ENCODE results near the gene HAPLN3.

Gene HAPLN3

DNA sequence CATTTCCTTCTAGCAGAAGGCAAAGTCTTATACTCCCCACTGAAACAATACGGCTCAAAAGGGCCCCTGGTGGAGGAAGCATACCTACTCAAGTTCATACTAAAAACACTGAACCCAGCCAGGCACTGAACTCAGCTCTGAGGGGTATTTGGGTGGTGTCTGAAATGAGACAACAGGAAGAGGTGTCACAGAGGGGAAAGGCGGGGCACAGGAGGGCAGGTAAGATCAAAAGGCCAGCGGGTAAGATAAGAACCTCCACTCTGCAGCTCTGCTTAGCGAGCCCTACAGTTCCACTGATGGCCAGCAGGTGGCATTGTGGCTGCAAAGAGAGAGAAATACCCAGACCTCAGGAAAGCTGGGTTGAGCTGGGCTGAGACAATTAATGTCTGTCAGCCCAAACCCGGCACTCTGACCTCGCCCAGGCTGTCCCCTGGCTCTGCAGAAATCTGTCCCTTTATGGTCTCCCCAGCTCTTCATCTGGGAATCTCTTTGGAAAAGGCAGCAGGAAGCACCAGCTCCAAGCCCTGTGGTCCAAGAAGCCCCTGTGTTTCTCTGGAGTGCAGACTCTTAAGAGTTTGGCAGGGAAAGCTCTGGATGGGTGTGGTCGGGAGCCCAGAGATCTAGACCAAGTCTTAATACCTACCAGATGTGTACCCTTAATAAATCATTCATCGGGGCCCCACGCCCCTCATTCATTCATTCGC is 9.4 kb upstream of the HAPLN3 start:
- Mint-ChIP-seq H3K4me3 (no peak overlapping the region), H3K27ac (peak overlapping the region; percentile 45), H3K4me1 (peaks cover 17% of the 10 kb centered on the region), H3K36me3 (peaks cover 7% of the 10 kb centered on the region), H3K9me3 (no peaks in the 10 kb centered on the region)
- peak; percentile 82 to 94 for DNase-seq (ENCODE audit: low spot score in 2 of 2)
- peak; percentile 94 for ATAC-seq

DNA sequence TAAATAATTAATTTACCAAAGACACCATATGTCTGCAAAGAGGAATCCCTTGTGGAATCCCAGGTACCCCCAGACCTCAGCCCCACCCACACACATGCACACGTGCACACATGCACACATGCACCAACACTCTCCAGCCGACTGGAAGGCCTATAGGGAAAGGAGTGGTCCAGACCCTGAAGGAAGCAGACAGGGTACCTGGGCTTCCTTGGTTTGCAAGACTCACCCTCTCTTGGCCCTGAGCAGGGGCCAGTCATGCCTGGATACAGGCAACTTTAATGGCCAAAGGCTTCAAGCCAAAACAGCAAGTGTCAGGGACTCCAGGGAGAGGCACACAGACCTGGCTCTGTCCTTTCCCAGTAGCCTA is 8.9 kb upstream of the HAPLN3 start:
- Mint-ChIP-seq H3K4me1 (peaks cover 17% of the 10 kb centered on the region), H3K4me3 (no peak overlapping the region), H3K9me3 (no peaks in the 10 kb centered on the region), H3K36me3 (peaks cover 7% of the 10 kb centered on the region), H3K27ac (no peak overlapping the region)
- DNase-seq (ENCODE audit: low spot score in 2 of 2) (no peak), ATAC-seq (peak; percentile 3)

DNA sequence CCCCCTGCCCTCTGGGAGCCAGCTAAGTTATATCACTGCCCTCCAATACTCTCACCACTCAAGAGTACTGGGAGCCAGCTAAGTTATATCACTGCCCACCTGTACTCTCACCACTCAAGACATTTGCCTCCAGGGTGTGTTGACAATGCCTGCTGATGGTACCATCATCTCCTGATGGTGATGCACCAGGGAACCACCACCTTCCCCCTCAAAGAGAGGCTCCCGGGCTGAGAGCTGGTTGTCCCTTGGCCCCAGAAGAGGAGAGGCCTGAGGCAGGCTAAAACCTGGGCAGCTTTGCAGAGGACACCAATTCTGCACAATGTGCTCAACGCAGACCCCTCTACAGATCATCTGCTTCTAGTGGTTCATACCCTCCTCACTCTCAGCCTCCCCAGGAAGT is 7.5 kb upstream of the HAPLN3 start:
- Mint-ChIP-seq H3K4me3 (no peak overlapping the region), H3K36me3 (peaks cover 7% of the 10 kb centered on the region), H3K27ac (peak overlapping the region; percentile 33), H3K9me3 (no peaks in the 10 kb centered on the region), H3K4me1 (peaks cover 18% of the 10 kb centered on the region)
- no peak for DNase-seq (ENCODE audit: low spot score in 2 of 2)
- ATAC-seq, result no peak

DNA sequence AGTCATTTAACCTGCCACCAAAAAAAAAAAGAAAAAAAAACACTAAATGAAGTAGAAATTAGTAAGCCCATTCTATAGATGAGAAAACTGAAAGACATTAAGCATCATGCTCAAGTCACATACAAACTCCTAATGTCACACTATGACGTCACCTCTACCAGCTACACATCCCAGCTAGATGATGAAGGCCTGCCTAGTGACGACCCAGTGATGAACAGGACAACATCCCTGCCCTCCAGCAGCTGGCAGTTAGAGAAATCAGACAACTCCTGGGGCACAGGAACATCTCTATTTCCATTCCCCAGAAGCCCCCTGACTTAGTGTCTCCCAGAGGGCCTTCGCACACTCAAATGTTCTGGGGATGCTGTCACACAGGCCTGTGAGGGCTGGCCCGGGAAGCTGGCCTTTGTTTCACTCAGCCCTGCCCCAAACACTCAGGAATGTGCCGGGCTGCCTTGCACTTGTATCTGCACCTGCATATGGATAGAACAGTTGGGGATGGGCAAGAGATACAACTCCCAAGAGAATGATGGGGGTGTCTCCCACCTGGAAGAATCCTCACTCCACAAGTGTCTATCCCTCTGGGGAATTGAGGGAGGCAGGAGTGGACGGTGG is 7.0 kb upstream of the HAPLN3 start:
- H3K27ac Mint-ChIP-seq, result peak overlapping the region; percentile 33
- no peak for ATAC-seq
- no peak overlapping the region for H3K4me3 Mint-ChIP-seq
- peaks cover 23% of the 10 kb centered on the region for H3K4me1 Mint-ChIP-seq
- peaks cover 7% of the 10 kb centered on the region for H3K36me3 Mint-ChIP-seq
- no peaks in the 10 kb centered on the region for H3K9me3 Mint-ChIP-seq
- no peak for DNase-seq (ENCODE audit: low spot score in 2 of 2)

DNA sequence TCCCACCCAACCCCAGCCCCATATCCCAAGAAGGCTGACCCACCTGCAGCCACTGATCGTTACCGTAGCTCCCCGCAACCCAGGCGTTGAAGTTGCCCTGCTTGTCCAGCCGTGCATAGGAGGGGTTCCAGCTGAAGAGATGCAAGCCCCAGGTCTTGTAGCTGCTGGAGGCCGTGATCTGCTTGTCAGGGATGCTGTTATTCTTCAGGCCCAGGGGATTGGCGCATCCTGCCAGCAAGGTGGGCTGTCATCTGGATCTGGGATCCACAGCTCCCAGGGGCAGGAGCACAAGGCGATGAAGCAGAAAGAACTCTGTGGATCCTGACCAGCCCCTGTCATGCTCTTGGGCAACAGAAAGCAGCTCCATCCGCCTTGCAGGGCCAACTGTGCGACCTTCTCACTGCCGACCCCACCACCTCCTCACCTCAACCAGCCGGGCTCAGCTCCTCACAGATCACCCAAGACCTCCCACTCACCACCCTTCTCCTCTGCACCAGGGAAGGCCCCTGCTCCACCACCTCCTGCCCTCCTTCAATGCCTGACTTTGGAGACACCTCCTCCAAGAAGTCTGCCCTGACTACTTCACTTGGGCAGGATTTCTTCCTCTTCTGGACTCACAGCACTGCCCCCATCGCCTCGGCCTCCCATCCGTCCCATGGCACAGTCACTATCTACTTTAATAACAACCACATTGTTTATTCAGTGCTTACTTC is 6.3 kb upstream of the HAPLN3 start:
- H3K9me3 Mint-ChIP-seq, result no peaks in the 10 kb centered on the region
- H3K27ac Mint-ChIP-seq, result peak overlapping the region; percentile 33
- DNase-seq (ENCODE audit: low spot score in 2 of 2), result no peak
- H3K4me3 Mint-ChIP-seq, result no peak overlapping the region
- no peak for ATAC-seq
- H3K4me1 Mint-ChIP-seq, result peaks cover 30% of the 10 kb centered on the region
- H3K36me3 Mint-ChIP-seq, result peaks cover 7% of the 10 kb centered on the region

DNA sequence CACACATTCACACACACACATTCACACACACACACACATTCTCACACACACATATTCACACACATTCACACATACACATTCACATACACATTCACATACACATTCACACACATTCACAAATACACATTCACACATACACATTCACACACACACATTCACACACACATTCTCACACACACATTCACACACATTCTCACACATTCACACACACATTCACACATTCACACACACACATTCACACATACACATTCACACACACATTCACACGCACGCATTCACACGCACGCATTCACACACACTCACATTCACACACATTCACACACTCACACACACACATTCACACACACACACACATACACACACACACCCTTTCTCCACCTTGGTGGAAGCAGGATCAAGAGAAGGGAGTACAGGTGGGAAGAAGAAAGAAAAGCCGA is 5.7 kb upstream of the HAPLN3 start:
- Mint-ChIP-seq H3K36me3 (peaks cover 7% of the 10 kb centered on the region), H3K4me3 (no peak overlapping the region), H3K9me3 (no peaks in the 10 kb centered on the region), H3K27ac (no peak overlapping the region), H3K4me1 (peaks cover 33% of the 10 kb centered on the region)
- no peak for ATAC-seq
- DNase-seq (ENCODE audit: low spot score in 2 of 2), result no peak

DNA sequence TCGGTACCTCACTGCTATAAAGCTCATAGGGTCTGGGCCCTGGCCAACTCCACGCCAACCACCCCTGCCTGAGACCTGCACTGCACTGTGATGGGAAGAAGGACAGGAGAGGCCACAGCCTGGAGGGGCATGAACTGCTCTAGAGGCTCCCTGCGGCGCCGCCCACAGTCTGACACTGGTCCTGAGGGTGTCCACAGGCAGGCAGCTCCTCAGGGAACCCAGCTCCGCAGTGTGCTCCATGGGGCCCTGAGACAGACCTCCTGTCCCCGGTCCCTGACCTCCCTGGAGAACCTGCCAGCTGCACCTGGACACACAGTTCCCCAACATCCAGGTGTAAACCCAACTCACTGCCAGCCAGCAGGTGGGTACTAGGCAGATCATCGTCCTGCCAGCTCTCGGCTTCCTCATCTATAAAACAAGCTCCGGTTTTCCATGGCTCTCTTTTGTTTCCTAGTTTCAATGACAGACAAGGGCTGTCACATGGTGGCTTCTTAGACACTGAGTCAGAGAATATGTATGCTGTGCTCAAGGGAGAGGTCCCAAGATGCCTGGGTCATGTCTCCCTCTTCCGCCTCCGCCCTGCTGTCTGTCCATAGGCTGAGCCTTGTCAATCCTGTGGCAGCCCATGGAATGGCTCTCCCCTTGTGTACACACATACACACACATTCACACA is 5.1 kb upstream of the HAPLN3 start:
- no peaks in the 10 kb centered on the region for H3K9me3 Mint-ChIP-seq
- H3K36me3 Mint-ChIP-seq, result peaks cover 11% of the 10 kb centered on the region
- H3K27ac Mint-ChIP-seq, result no peak overlapping the region
- DNase-seq (ENCODE audit: low spot score in 2 of 2) (no peak), ATAC-seq (no peak)
- peaks cover 37% of the 10 kb centered on the region for H3K4me1 Mint-ChIP-seq
- H3K4me3 Mint-ChIP-seq, result no peak overlapping the region

DNA sequence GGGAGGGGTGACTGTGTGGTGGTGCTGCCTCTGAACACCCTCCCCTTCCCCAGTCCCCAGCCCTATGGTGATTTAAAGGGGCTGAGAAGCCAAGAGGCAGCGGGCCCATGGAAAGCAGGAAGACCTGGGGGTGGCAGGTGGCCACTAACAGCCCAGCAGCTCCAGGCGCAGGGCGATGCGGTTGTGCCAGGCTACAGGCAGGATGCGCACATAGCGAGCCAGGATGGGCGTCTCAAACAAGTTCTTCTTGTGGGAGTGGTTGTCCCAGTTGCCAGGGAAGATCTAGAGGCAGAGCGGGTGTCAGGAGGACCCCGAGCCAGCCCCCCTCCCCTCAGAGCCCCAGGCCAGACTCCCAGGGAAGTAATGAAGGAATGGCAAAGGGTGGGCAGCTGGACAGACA is 3.9 kb upstream of the HAPLN3 start:
- Mint-ChIP-seq H3K4me1 (peaks cover 31% of the 10 kb centered on the region), H3K36me3 (peaks cover 13% of the 10 kb centered on the region), H3K27ac (no peak overlapping the region), H3K9me3 (no peaks in the 10 kb centered on the region), H3K4me3 (no peak overlapping the region)
- DNase-seq (ENCODE audit: low spot score in 2 of 2) (no peak), ATAC-seq (no peak)

DNA sequence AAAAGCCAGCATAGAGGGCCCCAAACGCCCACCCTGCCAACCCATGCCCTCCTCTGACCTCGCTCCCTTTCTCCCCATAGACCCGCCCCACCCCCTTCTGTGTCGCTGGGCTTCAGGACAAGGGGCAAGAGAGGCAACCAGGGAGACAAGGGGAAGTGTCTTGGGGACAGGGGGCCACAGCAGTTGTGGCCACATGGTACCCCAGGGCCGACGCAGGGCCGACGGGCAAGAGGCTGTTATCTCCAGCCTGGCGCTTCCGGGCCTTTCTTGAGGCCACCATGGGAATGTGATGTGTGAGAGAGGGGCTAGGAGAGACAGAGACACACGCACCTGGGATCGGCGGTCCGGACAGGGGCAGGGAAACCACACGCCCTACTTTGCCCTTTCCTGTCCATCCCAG is 3.4 kb upstream of the HAPLN3 start:
- Mint-ChIP-seq H3K36me3 (peaks cover 13% of the 10 kb centered on the region), H3K27ac (no peak overlapping the region), H3K4me3 (no peak overlapping the region), H3K4me1 (peaks cover 28% of the 10 kb centered on the region), H3K9me3 (no peaks in the 10 kb centered on the region)
- ATAC-seq (no peak), DNase-seq (ENCODE audit: low spot score in 2 of 2) (no peak)

DNA sequence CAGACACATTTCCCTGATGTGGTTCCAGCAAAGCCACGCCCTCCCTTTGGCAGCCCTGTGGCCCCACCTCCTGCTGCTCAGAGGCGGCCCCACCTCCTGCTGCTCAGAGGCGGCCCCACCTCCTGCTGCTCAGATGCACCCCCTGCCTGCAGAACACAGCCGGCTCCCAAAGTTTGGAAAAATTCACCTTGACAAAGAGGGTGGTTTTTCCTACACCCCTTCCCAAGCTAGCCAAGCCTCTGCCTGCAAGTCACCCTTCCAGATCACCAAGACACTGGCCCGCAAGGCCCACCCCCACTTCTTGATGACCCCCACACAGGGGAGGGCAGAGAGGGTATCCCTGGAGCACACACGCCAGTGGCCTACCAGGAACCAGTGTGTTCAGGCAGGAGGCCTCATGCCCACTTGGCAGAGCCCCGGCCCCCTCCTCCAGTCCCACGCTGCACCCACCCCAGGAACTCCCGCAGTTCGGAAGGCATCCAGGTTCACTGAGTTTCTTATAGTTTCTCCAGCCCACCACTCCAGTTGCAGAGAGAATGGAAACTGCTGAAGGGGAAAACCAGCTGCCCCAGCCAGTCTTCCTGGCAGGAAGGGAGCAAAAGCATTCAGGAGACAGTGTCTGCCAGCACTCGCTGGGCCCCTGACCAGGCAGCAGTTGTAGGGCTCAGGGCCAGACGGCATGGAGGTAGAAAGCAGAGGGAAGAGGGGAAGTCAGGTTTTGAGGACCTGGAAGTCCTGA is 2.3 kb upstream of the HAPLN3 start:
- H3K36me3 Mint-ChIP-seq, result peaks cover 13% of the 10 kb centered on the region
- no peak overlapping the region for H3K4me3 Mint-ChIP-seq
- H3K27ac Mint-ChIP-seq, result no peak overlapping the region
- peaks cover 26% of the 10 kb centered on the region for H3K4me1 Mint-ChIP-seq
- no peak for DNase-seq (ENCODE audit: low spot score in 2 of 2)
- no peaks in the 10 kb centered on the region for H3K9me3 Mint-ChIP-seq
- ATAC-seq, result peak; percentile 56

DNA sequence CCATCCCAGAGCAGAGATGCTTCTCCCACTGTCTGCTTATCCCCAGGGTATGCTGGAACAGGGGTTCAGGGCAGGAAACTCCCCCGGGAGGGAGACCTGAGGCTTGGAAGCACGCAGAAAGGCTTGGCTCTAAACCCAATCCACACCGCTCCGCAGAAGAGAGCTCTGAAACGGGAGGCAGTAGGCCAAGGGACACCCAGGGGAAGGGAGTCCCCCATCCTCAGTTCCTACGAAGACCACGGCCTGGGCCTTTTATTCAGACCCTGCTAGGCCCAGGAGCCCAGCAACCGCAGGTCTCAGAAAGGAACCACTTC is 1.8 kb upstream of the HAPLN3 start:
- peaks cover 11% of the 10 kb centered on the region for H3K36me3 Mint-ChIP-seq
- no peak overlapping the region for H3K27ac Mint-ChIP-seq
- DNase-seq (ENCODE audit: low spot score in 2 of 2), result no peak
- peaks cover 26% of the 10 kb centered on the region for H3K4me1 Mint-ChIP-seq
- no peak overlapping the region for H3K4me3 Mint-ChIP-seq
- no peaks in the 10 kb centered on the region for H3K9me3 Mint-ChIP-seq
- ATAC-seq, result no peak

DNA sequence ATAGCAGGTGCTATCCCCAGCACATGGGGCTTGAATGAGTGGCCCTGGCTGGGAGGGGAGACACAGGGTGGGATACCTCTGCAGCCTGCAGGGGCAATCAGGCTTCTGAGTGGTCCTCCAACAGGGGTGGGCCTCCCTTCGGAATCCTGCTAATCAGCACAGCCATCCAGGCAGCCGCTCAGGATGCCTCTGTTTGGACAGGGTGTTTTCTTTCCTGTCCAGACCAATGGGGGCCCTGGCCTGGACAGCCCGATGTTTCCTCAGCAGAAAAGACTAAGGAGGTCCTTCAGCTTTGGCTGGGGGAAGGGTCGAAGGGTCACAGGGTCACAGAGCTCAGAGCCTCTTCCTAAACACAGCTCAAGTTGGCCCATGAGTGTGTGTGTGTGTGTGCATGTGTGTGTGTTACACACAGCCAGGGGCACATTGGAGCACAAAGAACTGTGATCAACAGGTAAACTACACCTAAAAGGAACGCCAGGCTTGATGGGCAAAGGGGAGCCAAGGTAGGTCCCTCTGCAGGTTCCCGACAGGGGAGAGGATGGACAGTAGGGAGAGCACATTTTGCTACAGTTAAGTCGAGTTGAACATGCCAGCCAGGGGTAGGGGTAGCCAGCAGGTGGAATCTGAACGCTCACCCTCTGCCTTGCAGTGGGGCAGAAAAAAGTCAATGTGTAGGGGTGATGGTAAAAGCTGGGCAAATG is 1.1 kb upstream of the HAPLN3 start:
- H3K36me3 Mint-ChIP-seq, result peaks cover 6% of the 10 kb centered on the region
- peaks cover 26% of the 10 kb centered on the region for H3K4me1 Mint-ChIP-seq
- H3K4me3 Mint-ChIP-seq, result no peak overlapping the region
- ATAC-seq (no peak), DNase-seq (ENCODE audit: low spot score in 2 of 2) (no peak)
- H3K27ac Mint-ChIP-seq, result no peak overlapping the region
- no peaks in the 10 kb centered on the region for H3K9me3 Mint-ChIP-seq

DNA sequence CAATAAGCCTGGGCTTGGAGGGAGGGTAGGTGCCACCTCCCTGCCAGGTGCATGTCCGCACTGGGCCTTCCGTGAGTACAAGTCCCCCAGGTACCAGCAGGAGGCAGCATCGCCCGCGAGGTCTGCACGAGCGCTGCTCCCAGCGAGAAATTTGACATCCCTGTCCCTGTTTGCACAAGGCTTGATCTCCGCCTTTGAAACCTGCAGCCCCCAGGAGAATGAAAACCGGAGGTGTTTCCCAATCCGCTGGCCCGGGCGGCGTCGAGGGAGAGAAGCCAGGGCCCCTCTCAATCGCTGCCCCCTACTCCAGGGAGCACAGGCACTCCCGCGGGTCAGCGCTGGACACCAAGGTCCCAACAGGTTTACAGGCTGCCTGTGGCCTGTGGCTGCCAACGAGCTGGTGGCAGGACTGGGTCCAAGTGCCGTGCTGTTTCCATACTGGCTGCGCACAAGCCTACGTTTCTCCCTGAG is 961 bp downstream of the HAPLN3 start:
- peak; percentile 72 to 89 for DNase-seq (ENCODE audit: low spot score in 2 of 2)
- H3K36me3 Mint-ChIP-seq, result peaks cover 13% of the 10 kb centered on the region
- peaks cover 26% of the 10 kb centered on the region for H3K4me1 Mint-ChIP-seq
- H3K27ac Mint-ChIP-seq, result no peak overlapping the region
- peak overlapping the region; percentile 73 for H3K4me3 Mint-ChIP-seq
- ATAC-seq, result peak; percentile 83
- no peaks in the 10 kb centered on the region for H3K9me3 Mint-ChIP-seq

DNA sequence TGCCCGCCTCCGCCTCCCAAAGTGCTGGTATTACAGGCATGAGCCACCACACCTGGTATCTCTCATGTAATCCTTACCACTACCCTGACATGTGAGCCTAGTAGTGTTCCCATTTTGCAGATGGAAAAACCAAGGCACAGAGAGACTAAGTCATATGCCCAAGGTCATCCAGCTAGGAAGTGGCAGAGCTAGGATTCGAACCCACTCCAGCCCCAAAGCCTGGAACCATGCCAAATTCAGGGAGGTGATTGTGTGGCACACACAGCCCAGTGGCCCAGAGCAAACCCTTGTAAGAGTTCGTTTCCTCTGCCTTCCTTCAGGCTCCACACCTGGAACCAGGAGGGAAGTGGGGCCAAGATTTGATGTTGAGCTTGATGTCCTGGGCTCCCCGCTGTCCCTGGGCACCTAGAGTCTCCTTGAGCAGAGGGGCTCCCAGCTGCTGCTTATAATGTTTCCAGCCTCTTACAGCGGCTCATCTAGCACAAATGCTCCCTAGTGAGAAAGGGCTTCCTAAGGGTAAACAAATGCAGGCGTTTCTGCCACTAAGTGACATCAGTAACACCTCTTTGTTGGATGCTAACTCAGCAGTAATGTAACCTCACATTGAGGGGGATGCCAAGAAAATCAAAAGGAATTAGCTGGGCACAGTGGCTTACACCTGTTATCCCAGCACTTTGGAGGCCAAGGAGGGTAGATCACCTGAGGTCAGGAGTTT is 3.6 kb downstream of the HAPLN3 start:
- DNase-seq (ENCODE audit: low spot score in 2 of 2) (no peak), ATAC-seq (no peak)
- Mint-ChIP-seq H3K27ac (no peak overlapping the region), H3K4me1 (peaks cover 14% of the 10 kb centered on the region), H3K36me3 (peaks cover 24% of the 10 kb centered on the region), H3K4me3 (no peak overlapping the region), H3K9me3 (no peaks in the 10 kb centered on the region)
